Spleen (tissue), 7 donors: Measurements from ENCODE around the gene ZCCHC10.
"Not testable (repeated sequence)": the region's sequence is repeated elsewhere in the genome, so short reads cannot be mapped to it uniquely, and the experiment has no call there.

ENCODE experiments used
- CTCF ChIP-seq, 11 experiments: fragments of 200-600 bp in 7 of 11; fragments of 450-650 bp in 4 of 11; sonication (generic) in 4 of 11; IDR thresholded peaks in 8 of 11; conservative IDR thresholded peaks in 3 of 11; 1 replicate in 7 of 11; 2 replicates in 4 of 11; pipeline versions ENCODE4 v1.4.0 to v1.8.0; 2016 to 2021; ENCODE audit warnings: antibody characterized with exemption in 11 of 11, inconsistent platforms in 4 of 11, mild to moderate bottlenecking in 1 of 11
- POLR2A ChIP-seq, 3 donors: fragments of 450-650 bp; IDR thresholded peaks; one replicate each; pipeline ENCODE4 v1.5.1; 2017; ENCODE audit warnings: antibody characterized with exemption in 3 of 3, mild to moderate bottlenecking in 1 of 3
- POLR2AphosphoS5 ChIP-seq, 3 donors: sonication (generic); formaldehyde crosslinking; IDR thresholded peaks; one replicate each; pipeline ENCODE4 v1.5.1; 2017; ENCODE audit warnings: antibody characterized with exemption in 3 of 3
- donor health status: DM: no; HTN: no; CAD: no; lungs with moderate emphysema.
- donor health status: DM: no; HTN: no; CAD: no.
- donor health status: DM: no; HTN: no; CAD: no.

- TF ChIP-seq CTCF (IDR thresholded peaks at IDR 0.05 in 8 of 11, conservative IDR thresholded peaks at IDR 0.05 in 3 of 11); POLR2A (IDR thresholded peaks at IDR 0.05); POLR2AphosphoS5 (IDR thresholded peaks at IDR 0.05): not testable (repeated sequence)
These were observed 70.1 kb downstream of the ZCCHC10 start for GRCh38 chr5:132956166-132956799.
